SH-SY5Y (cell line): ENCODE results near the gene ALDH1A3.

Source experiments
- GATA2 ChIP-seq: IDR thresholded peaks from 2 replicates; pipeline ENCODE4 v1.6.1; 2011; ENCODE audit warnings: mild to moderate bottlenecking, low read depth, low read length
- GATA3 ChIP-seq: IDR thresholded peaks from 2 replicates; pipeline ENCODE4 v1.6.1; 2011; ENCODE audit warnings: low read depth, mild to moderate bottlenecking, low read length, moderate library complexity

DNA sequence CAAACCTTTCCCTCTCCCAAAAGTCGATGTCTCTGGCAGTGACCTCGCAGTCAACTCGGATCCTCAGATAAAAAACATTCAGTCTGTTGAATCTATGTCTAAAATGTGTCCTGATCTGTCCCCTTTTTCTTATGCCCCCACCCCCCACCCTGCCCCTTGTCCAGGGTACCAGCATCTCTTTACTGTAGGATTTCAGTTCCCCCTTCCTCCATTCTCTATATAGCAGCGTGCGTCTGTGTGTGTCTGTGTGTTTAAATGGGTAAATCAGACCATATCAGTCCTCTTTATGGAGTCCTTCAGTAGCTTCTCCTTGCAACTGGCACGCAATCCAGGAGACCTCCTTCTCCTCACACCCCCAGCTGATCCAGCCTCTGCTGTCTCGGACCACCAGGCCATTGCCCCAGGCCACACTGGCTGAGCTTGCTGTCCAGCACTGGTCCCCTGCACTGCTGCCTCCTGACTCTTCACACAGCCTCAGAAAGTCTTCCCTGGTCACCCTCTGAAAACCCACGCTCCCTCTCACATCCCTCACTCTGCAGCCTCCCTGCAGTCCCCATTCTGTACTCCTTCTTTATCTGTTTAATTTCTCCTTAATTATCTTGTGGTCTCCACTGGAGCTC, 41.0 kb downstream of the ALDH1A3 start:
- TF ChIP-seq GATA2: no peak
- TF ChIP-seq GATA3: no peak
